Fibroblast of peridontal ligament (primary cell): ENCODE data around the gene PAF1.

ENCODE experiments used
- DNase-seq: peaks from one replicate; pipeline ENCODE4 v3.0.0-alpha.2; 2010; ENCODE audit errors: extremely low read depth

PAF1 gene

GRCh38 chr19:39417463-39418181 is 26.7 kb upstream of the PAF1 start:
- DNase-seq: no peak

GRCh38 chr19:39416152-39417120 is 25.5 kb upstream of the PAF1 start:
- DNase-seq: no peak

GRCh38 chr19:39415111-39416046 is 24.5 kb upstream of the PAF1 start:
- DNase-seq: no peak

GRCh38 chr19:39413911-39414608 is 23.2 kb upstream of the PAF1 start:
- no peak for DNase-seq

GRCh38 chr19:39413272-39413910 is 22.5 kb upstream of the PAF1 start:
- DNase-seq: peak; percentile 47

- no peak for DNase-seq
Measured at GRCh38 chr19:39412867-39413271, 22.0 kb upstream of the PAF1 start.

- DNase-seq: peak; percentile 100
Measured at GRCh38 chr19:39412100-39412866, 21.4 kb upstream of the PAF1 start, which contains the start of gene PLEKHG2. Gene PLEKHG2 (plus strand): TSS chr19:39412669. CDS start chr19:39414087, 1,418 bp downstream.

- peak; percentile 96 for DNase-seq
Measured at GRCh38 chr19:39411832-39412099, 20.9 kb upstream of the PAF1 start.

GRCh38 chr19:39411081-39411831 is 20.4 kb upstream of the PAF1 start:
- DNase-seq: peak; percentile 63

- no peak for DNase-seq
Measured at GRCh38 chr19:39410831-39411080, 19.9 kb upstream of the PAF1 start.

GRCh38 chr19:39410017-39410830 is 19.3 kb upstream of the PAF1 start:
- DNase-seq: peak; percentile 62

- DNase-seq: no peak
Measured at GRCh38 chr19:39409208-39410016, 18.5 kb upstream of the PAF1 start.

GRCh38 chr19:39408392-39409207 is 17.7 kb upstream of the PAF1 start:
- DNase-seq: peak; percentile 41

GRCh38 chr19:39407660-39408391 is 16.9 kb upstream of the PAF1 start:
- DNase-seq: peak; percentile 35

GRCh38 chr19:39407410-39407659 is 16.4 kb upstream of the PAF1 start:
- DNase-seq: no peak

- peak; percentile 89 for DNase-seq
Measured at GRCh38 chr19:39406656-39407409, 15.9 kb upstream of the PAF1 start, which contains the start of gene ZFP36. Gene ZFP36 (plus strand): TSS chr19:39406847. CDS start chr19:39406905, 58 bp downstream.
